Renal pelvis (tissue), 4 donors: Measurements from ENCODE around the gene HMMR. TPM values are rescaled to one million over a fixed set of nuclear protein-coding genes. Genes with fewer than 3 reads are reported as not detected.
"Not testable (repeated sequence)": the region's sequence is repeated elsewhere in the genome, so short reads cannot be mapped to it uniquely, and the experiment has no call there.

Experiments used
- DNase-seq: peaks from one replicate; pipeline ENCODE4 v3.0.0-alpha.2; 2013
- polyA plus RNA-seq, 3 donors: library from polyadenylated mRNA; unstranded; fragments of 120-200 nt; gene quantifications; one replicate each; pipeline ENCODE4 v1.2.1, GENCODE V29; 2013; ENCODE audit not compliant: insufficient read length in 3 of 3

HMMR gene
- polyA plus RNA-seq, 3 donors, result 18.8 to 21.9 (median 20.7) TPM

DNA sequence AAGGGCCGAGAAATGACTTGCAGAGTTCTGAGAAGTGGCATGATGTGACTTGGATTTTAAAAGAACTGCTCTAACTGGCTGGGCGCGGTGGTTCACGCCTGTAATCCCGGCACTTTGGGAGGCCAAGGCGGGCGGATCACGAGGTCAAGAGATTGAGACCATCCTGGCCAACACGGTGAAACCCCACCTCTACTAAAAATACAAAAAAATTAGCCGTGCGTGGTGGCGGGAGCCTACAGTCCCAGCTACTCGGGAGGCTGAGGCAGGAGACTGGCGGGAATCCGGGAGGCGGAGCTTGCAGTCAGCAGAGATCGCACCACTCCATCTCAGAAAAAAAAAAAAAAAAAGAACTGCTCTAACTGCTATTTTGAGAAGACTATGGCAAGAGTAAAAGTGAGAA lies 5.0 kb upstream of the HMMR start:
- not testable (repeated sequence) for DNase-seq

DNA sequence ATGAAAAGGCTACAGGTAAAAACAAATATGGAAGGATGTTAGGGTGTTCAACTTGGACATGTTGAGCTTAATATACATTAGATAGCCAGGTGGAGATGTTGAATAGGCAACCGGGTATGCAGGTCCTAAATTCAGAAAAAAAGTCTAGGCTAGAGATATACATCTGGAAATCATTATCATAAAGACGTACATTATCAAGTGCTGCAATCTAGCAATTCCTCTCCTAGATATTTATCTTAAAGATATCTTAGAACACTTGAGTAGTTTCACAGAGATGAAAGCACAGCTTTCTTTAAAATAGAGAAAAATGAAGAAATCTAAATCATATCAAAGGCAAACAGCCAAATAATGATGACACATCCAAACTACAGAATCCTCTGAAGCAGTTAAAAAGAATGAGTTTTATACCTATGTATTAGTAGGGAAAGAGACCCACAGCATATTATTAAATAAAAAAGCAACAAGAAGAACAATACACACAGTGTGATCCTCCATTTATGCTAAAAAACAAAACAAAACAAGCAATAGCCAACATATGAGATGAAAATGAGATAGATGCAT lies 4.3 kb upstream of the HMMR start:
- DNase-seq, result no peak

DNA sequence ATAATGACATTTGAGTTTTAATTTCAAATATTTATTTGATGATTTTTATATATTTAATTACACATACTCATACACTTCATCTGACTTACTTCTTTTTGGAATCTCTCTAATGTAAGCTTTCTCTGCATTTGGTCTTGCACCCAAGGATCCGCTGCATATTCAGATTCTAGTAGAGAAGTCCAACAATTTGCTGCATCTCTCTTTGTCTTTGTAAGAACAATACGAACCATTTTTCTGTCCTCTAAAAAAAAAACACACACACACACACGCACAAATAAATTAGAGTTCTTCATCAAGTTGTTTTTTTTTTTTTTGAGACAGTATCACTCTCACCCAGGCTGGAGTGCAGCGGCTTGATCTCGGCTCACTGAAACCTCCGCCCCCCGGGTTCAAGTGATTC lies 3.6 kb upstream of the HMMR start:
- no peak for DNase-seq

DNA sequence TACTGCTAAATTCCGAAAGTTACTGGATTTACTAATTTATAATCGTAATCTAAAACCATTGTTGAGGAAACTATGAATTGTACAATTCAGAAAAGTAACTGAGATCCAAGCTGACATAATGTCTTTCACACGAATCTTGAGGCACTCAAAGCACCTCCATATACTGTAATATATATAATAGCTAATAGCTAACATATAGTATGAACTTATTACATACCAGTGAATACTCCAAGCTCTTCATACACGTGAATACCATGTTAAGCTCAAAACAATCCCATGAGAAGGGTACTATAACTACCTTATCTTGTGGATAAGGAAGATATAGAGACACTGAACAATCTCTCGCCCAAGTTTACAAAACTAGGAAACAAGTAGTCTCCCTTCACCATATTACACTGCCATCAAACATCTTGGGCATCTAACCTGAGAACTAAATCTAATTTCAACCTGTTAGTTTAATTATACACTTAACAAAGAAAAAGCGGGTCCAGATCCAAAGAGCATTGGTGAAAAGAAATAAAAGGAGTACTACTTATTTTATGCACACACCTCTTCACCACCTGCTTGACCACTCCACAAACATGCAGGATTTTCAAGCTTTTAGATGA lies 1.6 kb upstream of the HMMR start:
- no peak for DNase-seq

DNA sequence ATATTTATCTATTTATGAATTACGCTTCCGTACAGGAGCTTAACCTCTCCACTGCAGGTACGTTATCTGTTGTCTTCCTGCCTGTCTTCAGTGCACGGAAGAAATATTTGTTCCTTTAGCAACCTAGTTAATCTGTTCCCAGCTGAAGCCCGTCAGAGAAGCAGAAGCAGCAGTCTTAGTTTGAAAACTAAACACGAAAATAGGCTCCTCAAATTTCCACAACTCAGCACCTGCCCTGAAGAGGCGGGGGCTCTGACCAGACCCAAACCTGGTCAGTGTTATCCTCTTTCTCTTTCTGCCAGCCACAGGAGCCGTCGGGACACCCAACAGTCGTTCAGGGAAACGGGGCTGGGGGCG lies 992 bp upstream of the HMMR start:
- no peak for DNase-seq

- peak; percentile 98 for DNase-seq
Measured at GRCh38 chr5:163459819-163460561, 442 bp upstream of the HMMR start, which contains the start of gene NUDCD2. Gene NUDCD2 (minus strand): TSS chr5:163460102. CDS start chr5:163460050, 52 bp downstream.

DNA sequence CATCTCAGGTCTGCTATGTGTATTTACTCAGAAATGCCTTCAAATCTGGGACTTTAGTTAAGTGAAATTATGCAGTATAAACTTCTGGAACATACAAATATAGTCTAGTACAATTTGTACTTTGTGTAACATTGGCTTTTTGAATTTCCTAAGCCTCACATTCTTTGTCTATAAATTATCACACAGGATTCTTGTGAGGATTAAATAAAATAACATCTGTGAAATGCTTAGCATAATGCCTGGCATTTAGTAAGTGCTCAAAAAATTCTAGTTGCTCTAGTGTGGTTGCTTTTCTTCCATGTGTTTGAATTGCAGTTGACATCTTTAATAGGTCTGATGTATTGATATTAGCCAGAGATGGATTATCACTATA lies 2.6 kb downstream of the HMMR start:
- DNase-seq, result no peak

DNA sequence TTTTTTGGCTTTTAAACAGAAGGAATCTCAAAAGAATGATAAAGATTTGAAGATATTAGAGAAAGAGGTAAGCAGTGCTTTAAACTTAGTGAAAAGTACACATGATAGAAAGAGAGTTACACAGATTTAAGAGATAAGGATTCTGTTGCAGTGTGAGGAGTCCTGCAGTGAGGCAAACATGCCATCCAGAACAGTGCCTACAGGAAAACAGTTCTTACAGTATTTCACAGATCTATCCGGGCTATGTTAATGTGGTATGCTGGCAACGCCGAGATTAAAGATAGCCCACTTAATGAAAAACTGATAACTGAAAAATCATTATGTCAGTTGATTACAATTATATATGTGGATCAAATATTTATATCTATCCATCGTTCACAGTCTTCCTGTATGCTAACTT lies 7.2 kb downstream of the HMMR start:
- DNase-seq, result no peak

DNA sequence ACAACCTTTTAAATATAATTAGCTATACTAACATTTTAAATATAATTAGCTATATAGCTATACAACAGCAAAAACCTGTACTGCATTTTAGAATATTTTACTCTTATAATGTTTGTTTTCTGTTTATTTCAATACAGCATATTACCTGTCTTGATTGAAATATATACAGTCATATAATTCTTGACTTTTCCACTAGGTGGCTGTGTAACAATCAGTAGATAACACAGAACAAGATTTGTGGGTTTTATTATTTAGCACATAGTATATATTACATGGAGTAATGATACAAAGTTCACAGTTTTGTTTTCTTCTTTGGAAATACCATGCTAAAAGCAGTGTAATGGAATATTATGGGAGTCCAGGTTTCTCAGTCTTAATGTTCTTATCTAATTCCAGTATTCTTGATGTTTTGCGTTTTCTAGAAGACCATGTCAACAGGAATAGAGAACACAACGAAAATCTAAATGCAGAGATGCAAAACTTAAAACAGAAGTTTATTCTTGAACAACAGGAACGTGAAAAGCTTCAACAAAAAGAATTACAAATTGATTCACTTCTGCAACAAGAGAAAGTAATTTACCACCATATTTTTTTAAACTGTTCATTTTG lies 13.3 kb downstream of the HMMR start:
- DNase-seq, result no peak

- no peak for DNase-seq
Measured at GRCh38 chr5:163475411-163475810, 15.0 kb downstream of the HMMR start.

- no peak for DNase-seq
Measured at GRCh38 chr5:163478126-163478981, 17.9 kb downstream of the HMMR start.

DNA sequence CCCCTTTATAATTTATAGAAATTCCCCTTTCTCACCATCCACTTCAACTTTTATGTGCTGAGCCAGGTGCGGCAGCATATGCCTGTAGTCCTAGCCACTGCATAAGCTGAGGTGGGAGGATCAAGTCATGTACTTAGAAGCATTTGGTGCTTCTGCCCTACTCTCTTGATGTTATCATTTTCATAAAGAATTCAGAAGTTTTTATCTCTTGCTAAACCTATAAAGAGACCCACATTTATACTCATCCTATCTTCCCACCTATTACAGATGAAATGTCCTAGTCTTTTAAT lies 18.5 kb downstream of the HMMR start:
- no peak for DNase-seq

DNA sequence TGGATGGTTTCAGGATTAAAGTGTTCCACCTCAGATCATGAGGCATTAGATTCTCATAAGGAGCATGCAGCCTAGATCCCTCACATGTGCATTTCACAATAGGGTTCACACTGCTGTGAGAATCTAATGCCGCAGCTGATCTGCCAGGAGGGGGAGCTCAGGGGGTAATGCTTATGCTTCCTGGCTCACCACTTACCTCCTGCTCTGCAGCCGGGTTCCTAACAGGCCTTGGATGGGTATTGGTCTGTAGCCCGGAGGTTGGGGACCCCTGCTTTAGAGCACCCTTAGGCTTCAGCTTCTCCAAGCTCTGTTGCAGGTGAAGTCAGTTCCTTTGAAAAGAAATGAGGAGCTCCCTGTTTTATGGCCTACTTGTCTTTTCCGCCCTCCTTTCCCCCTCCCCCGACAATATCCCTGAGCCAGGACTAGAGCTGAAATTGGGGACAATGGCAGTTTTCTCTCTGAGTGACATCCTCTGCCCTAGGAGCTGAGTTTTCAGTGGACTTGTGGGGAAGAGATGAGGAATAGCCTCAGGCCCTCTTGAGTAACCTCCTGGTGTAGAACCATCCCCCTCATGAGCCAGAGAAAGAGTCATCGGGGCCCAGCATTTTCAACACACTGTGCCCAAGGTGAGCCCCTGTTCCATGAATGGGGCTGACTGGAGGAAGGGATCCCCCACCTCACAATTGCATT lies 28.8 kb downstream of the HMMR start:
- DNase-seq, result no peak

DNA sequence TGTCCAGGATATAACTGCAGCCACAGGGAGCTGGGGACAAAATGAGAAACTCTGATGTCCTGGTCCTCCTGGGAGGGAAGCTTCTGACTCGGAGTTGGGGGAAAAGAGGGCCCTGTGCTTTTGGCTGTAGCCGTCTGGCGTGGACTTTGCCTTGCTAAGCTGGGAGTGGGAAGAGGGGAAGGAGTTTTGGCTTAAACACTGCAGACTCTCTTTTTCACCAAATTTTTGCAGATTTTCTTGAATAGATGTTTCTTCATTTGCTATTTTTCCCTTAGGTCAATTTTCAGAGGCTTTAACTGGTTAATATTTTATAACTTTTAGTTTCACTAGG lies 29.3 kb downstream of the HMMR start:
- DNase-seq, result no peak

DNA sequence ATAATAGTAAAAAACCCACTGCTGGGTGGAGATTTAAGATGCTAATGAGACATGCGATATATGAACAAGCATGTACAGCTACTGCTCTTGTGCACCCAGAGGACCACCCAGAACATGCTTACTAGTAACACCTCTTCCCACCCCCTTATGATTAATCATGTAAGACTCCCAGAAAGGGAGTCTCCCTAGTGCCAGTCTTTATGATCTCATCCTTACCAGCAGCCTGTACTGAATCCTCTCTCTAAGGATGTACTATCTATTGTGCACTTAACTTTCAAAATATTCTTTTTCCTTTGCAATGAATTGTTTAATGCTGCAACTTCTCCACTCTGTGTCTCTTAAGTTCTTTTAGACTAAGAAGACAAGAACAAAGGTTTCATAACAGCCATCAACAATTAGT lies 35.9 kb downstream of the HMMR start:
- no peak for DNase-seq

DNA sequence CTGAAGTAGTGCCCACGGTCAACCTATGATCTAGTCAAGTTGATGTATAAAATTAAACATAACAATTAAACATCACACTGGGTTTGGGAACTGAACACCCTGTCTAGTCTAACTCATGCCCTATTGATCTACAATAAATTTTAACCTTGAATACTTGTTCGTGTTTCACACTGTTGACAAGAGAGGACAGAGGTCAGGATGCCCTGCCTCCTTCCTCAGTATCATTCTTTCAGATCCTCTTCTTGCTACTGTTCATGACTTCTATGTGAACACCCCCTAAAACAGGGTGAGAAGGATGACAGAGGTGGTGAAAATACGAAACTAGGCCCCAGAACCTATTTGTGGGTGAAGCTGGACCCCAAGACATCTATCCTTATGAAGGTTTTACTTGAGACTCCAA lies 36.9 kb downstream of the HMMR start:
- DNase-seq, result no peak

DNA sequence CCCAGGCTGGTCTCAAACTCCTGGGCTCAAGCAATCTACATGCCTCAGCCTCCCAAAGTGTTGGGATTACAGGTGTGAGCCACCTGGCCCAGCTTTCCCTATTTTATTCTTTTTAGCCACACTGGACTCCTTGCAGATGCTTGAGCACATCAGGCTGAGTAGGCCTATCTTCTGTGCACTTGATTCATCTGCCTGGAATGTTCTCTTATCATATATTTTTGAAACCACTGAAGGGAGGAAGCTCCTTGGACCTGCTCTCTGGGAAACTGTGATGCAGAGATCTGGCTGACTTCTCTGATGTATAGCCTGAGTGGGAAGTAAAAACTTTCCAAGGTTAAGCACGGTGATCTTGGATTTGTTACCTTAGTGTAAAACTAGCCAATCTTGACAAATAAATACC lies 38.5 kb downstream of the HMMR start:
- DNase-seq, result no peak

DNA sequence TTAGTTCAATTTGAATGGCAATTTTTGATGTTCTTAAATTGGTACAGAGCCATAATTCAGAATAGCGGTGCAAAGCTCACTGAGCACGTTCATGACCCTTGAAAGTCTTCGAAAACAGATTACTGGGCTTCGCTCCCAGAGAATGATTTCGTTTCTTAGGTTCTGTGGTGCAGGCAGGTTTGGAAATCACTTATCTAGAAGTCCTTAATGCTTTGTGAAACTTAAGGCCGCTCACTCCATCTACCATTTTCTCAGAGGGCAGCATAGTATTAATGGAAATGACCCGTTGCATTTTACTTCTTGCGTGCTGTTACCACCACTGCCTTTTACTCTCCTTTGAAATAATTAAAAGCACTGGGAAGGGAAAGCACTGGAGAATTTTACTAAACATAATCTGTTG lies 42.1 kb downstream of the HMMR start:
- no peak for DNase-seq

DNA sequence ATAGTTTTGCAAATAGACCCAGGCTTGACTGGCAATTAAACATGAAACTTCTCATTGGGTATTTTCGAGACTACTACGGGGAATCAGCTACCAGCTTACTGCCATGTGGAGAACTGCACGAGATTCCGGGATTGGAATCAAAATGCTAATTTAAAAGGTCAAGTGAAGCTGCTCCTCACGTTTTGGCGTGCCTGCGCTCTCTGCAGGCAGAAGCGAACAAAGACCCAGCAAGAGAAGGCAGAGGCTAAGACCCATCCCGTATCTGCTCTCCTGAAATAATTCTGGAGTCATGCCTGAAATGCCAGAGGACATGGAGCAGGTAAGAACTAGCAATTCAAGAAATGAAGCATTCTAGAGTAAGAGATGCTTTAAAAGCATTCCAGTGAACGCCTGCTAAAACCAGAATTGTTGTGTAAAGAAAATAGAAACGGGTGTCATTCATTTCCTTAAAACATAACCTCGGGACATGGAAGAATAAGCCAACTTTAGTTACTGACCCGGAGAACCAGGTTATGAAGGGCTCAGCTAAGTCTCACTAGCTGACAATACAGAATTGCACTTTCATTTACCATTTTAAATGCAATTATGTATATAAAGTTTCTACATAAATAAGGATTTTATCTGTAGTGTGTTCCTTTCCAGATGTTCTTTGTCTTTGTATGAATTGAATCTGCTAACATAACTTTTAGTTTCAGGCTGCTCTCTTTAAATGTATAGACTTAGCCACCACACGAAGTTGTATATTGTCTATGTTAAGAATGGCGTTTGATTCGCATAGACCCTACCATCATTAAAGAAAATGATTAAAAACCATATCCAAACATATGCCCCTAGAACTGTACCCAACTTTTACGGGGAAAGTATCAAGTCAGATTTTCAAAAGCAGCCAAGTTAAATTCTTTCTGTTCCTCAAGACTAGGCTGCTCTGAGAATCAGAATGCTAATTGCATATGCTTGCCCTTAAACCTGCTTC lies 43.0 kb downstream of the HMMR start:
- DNase-seq, result peak; percentile 81

GRCh38 chr5:163504079-163504931 lies 43.9 kb downstream of the HMMR start:
- peak; percentile 62 for DNase-seq
